ENCODE results near the gene CDC16. TPM values are rescaled to one million over a fixed set of nuclear protein-coding genes. Genes with fewer than 3 reads are reported as not detected.

CDC16 gene, protein sequence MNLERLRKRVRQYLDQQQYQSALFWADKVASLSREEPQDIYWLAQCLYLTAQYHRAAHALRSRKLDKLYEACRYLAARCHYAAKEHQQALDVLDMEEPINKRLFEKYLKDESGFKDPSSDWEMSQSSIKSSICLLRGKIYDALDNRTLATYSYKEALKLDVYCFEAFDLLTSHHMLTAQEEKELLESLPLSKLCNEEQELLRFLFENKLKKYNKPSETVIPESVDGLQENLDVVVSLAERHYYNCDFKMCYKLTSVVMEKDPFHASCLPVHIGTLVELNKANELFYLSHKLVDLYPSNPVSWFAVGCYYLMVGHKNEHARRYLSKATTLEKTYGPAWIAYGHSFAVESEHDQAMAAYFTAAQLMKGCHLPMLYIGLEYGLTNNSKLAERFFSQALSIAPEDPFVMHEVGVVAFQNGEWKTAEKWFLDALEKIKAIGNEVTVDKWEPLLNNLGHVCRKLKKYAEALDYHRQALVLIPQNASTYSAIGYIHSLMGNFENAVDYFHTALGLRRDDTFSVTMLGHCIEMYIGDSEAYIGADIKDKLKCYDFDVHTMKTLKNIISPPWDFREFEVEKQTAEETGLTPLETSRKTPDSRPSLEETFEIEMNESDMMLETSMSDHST
- 23.1 and 28.8 TPM in 2 replicates for total RNA-seq (2014; rRNA removed; shearing (Covaris generic))

DNA sequence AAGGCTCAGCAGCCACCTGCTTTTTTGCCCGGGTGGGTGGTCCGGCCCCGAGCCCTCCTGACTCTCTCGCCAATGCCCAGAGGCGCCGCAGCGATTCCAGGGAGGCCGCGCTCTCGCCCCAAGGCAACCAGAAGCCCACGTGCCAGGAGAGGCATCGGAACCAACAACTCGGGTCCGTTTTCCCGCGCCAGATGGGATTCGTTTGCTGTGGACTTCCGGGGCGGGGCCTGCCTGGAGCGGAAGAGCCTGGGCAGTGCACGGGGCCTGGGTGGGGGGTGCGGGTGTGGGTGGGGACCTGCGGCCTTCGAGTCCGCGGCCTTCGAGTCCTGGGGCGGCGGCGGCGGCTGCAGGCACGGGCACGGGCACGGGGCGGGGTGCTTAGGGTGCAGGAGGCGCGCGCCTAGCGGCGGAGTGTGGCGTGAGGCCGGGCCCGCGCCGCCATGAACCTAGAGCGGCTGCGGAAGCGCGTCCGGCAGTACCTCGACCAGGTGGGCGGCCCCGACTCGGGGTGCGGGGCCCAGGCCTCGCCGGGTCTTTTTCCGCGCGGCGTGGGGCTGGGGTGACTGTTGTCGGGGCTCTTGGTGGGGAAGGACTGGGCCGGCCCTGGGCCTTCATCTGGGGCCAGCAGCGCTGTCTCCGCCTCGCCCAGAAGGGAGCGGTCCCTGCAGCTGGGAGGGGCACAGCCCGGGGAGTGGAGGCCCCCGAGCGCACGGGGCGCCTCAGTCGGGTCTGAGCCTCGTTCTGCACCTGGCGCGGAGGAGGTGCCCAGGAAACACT lies at the start of gene CDC16:
Gene CDC16 (plus strand): TSS at position 253 of the 777 bp plus-strand sequence. CDS start 188 bp downstream, at position 441.

DNA sequence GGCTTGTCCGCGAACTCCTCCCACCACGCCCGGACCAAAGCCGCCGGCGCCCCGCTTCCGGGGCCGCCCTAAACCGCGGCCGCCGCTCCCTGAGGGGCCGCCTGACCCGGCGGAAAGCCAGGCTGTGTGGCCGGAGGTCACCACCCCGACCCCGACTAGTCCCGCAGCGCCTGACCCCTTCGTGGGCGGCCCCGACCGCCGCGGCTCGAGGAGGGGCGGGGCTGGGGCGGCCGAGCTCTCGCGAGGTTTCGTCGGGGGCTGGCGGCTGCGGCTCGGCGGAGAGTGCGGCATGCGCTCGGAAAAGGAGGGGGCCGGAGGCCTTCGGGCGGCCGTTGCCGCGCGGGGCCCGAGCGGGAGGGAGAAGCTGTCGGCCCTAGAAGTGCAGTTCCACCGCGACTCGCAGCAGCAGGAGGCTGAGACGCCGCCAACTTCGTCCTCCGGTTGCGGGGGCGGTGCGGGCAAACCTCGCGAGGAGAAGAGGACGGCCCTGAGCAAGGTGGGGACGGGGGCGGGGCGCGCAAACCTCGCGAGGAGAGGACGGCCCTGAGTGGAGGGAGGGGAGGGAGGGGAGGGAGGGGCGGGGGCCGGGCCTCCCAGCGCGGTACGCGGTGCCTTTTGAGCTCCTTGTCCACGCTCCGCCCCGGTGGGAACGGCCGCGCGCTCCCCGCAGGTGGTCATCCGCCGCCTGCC lies 46.8 kb downstream of the CDC16 start, which contains the start of gene UPF3A:
Gene UPF3A (plus strand): TSS at position 251 of the 690 bp plus-strand sequence. CDS start 39 bp downstream, at position 290.

DNA sequence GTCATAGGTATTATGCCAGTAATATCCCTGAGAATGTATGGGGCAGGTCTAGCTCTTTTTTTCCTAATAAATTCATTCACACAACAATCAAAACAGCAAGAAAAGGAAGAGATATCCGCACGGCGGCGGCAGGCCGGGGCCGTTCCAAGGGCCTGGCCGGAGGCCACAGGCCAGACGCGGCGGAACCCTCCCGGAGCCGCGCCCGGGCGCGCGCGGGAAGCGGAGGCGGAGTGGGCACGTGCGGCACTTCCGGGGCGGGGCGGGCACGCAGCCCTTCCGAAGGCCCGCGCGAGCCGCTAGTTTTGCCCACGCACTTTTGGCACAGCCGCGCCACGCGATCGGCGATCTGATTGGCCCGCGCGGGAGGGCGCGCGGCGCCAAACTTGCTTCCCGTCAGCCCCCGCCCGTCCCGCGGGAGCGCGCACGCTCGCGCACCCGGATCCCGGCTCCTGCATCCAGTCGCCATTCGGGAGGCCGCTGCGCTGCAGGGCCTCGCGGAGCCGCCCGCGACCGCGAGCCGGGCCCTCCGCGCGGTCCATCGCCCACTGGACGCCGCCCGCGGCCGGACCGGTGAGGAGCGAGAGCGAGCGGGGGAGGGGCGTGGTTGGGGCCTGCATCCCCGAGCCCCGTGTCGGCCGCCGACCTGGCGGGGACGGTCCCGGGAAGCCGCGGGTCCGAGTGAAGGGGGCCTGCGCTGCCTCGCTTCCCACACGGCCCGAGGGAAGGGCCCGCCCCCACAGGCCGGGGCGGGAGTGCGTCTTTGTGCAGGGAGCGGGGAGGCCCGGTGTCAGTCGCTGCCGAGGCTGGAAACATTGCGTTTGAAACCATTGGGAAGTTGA lies 79.6 kb downstream of the CDC16 start, which contains the start of gene CHAMP1:
Gene CHAMP1 (plus strand): TSS at position 430 of the 839 bp plus-strand sequence. CDS start 9,340 bp downstream, outside the sequence.

Small RNA genes lying within 50 kb of the gene (small RNA-seq; reads per million reads assigned to genes)
- gene MIR4502 (not detected), gene MIR548AR (not detected)

Other genes starting within 250 kb of the CDC16 start
- 34.2 and 34.7 TPM in 2 replicates for gene RASA3, start 102.3 kb upstream of the CDC16 start, total RNA-seq (2014; rRNA removed; shearing (Covaris generic))
- not detected in 2 replicates for gene CFAP97D2, start 55.6 kb upstream of the CDC16 start, total RNA-seq (2014; rRNA removed; shearing (Covaris generic))
- 32.7 and 37.8 TPM in 2 replicates for gene UPF3A, start 46.7 kb downstream of the CDC16 start, total RNA-seq (2014; rRNA removed; shearing (Covaris generic))
- 17.4 and 19.6 TPM in 2 replicates for gene CHAMP1, start 79.6 kb downstream of the CDC16 start, total RNA-seq (2014; rRNA removed; shearing (Covaris generic))

Data from A375 (cell line).